HepG2 (cell line): ENCODE data around the gene AUP1. TPM values are rescaled to one million over a fixed set of nuclear protein-coding genes. Genes with fewer than 3 reads are reported as not detected.

Source experiments
- ATF7 ChIP-seq, 2 experiments: fragments of 450-650 bp in 1 of 2; sonication (generic) in 1 of 2; formaldehyde crosslinking in 1 of 2; IDR thresholded peaks; 2 replicates each; pipeline versions ENCODE4 v1.4.0 to v1.6.1; 2016 to 2020; ENCODE audit warnings: antibody characterized with exemption in 1 of 2, mild to moderate bottlenecking in 1 of 2, missing genetic modification reagents in 1 of 2
- CHD2 ChIP-seq: IDR thresholded peaks from 2 replicates; pipeline ENCODE4 v1.6.1; 2011; ENCODE audit warnings: low read depth, low read length, improper control_type of control experiment
- GFI1 ChIP-seq: sonication (generic); formaldehyde crosslinking; IDR thresholded peaks from 2 replicates; pipeline ENCODE4 v1.5.0; 2020; ENCODE audit warnings: missing genetic modification reagents, mild to moderate bottlenecking, borderline replicate concordance
- HBP1 ChIP-seq: IDR thresholded peaks from 2 replicates; pipeline ENCODE4 v1.6.1; 2016; ENCODE audit warnings: low read depth, control low read depth
- MAFK ChIP-seq, 2 experiments: IDR thresholded peaks in 1 of 2; conservative IDR thresholded peaks in 1 of 2; 2 replicates each; pipeline ENCODE4 v1.6.1; 2011; ENCODE audit warnings: improper control_type of control experiment in 2 of 2, low read length in 2 of 2
- PPARG ChIP-seq: conservative IDR thresholded peaks from 2 replicates; pipeline ENCODE4 v1.6.1; 2016; ENCODE audit warnings: missing biosample characterization, missing genetic modification reagents
- RFX1 ChIP-seq: fragments of 450-650 bp; IDR thresholded peaks from 2 replicates; pipeline ENCODE4 v1.6.1; 2017
- RXRB ChIP-seq: IDR thresholded peaks from 2 replicates; pipeline ENCODE4 v1.6.1; 2016; ENCODE audit warnings: borderline replicate concordance, missing genetic modification reagents, missing compliant biosample characterization
- SRF ChIP-seq: IDR thresholded peaks from 2 replicates; pipeline ENCODE4 v1.6.1; 2011; ENCODE audit warnings: mild to moderate bottlenecking, low read depth, low read length, moderate library complexity
- TEF ChIP-seq: sonication (generic); formaldehyde crosslinking; IDR thresholded peaks from 2 replicates; pipeline ENCODE4 v1.5.0; 2020; ENCODE audit warnings: missing genetic modification reagents
- ZNF607 ChIP-seq: sonication (generic); formaldehyde crosslinking; IDR thresholded peaks from 2 replicates; pipeline ENCODE4 v1.5.1; 2020; ENCODE audit warnings: missing genetic modification reagents, mild to moderate bottlenecking, borderline replicate concordance
- ZNF615 ChIP-seq: sonication (generic); formaldehyde crosslinking; IDR thresholded peaks from 2 replicates; pipeline ENCODE4 v1.5.0; 2020; ENCODE audit warnings: mild to moderate bottlenecking, missing genetic modification reagents, borderline replicate concordance
- ZNF674 ChIP-seq: sonication (generic); formaldehyde crosslinking; IDR thresholded peaks from 2 replicates; pipeline ENCODE4 v1.5.0; 2020; ENCODE audit warnings: low read depth, mild to moderate bottlenecking, missing genetic modification reagents
- ZNF749 ChIP-seq: sonication (generic); formaldehyde crosslinking; IDR thresholded peaks from 2 replicates; pipeline ENCODE4 v1.8.0; 2022; ENCODE audit warnings: mild to moderate bottlenecking, missing genetic modification reagents, moderate library complexity, borderline replicate concordance
- ZNF768 ChIP-seq: sonication (generic); formaldehyde crosslinking; IDR thresholded peaks from 2 replicates; pipeline ENCODE4 v1.4.0; 2020; ENCODE audit warnings: missing genetic modification reagents
- ZNF770 ChIP-seq: sonication (generic); formaldehyde crosslinking; IDR thresholded peaks from 2 replicates; pipeline ENCODE4 v1.5.0; 2020; ENCODE audit warnings: mild to moderate bottlenecking, missing genetic modification reagents
- ZNF816 ChIP-seq: sonication (generic); formaldehyde crosslinking; IDR thresholded peaks from 2 replicates; pipeline ENCODE4 v1.8.0; 2022; ENCODE audit warnings: missing genetic modification reagents, mild to moderate bottlenecking, borderline replicate concordance
- ZNF883 ChIP-seq: sonication (generic); formaldehyde crosslinking; IDR thresholded peaks from 2 replicates; pipeline ENCODE4 v1.5.1; 2020; ENCODE audit warnings: mild to moderate bottlenecking, missing genetic modification reagents; ENCODE audit errors: not compliant biosample characterization
- polyA plus RNA-seq, 8 experiments: library from polyadenylated mRNA; depleted of rRNA in 3 of 8; stranded (reverse) in 7 of 8; unstranded in 1 of 8; fragments of >200 nt; fragmentation: Illumina TruSeq in 4 of 8; extraction: Trizol in 4 of 8; gene quantifications; 2 replicates each; pipeline versions ENCODE4 v1.2.1 to v1.2.3, GENCODE V29; 2011 to 2016; ENCODE audit warnings: low read depth in 4 of 8, missing spikeins in 1 of 8, mixed read lengths in 1 of 8; ENCODE audit not compliant: insufficient read depth in 1 of 8
- total RNA-seq, 5 experiments: library from RNA; depleted of rRNA; stranded (reverse); fragments of >200 nt; fragmentation: Illumina TruSeq; extraction: Trizol; gene quantifications; 2 replicates each; pipeline ENCODE4 v1.2.3, GENCODE V29; 2016; ENCODE audit warnings: low read depth in 1 of 5
- TF ChIP-seq, protein P1 (sequence below): sonication (generic); formaldehyde crosslinking; IDR thresholded peaks from 2 replicates; pipeline ENCODE4 v1.5.1; 2020; ENCODE audit warnings: missing genetic modification reagents, mild to moderate bottlenecking, borderline replicate concordance
- TF ChIP-seq, protein P2 (sequence below): sonication (generic); formaldehyde crosslinking; IDR thresholded peaks from 2 replicates; pipeline ENCODE4 v1.8.0; 2023; ENCODE audit warnings: mild to moderate bottlenecking, missing genetic modification reagents

The AUP1 gene
- total and polyA plus RNA-seq, 2 of the 13 experiments (the other 11 are each of a cell fraction or from before 2014, with no cell fraction given), result 174 to 267 TPM

GRCh38 chr2:74529357-74530238, at the start of gene AUP1, which contains the start of gene HTRA2 (continued):
- TF ChIP-seq ZNF749 (CRISPR knock-in tag), result no peak; the same call in 1 of the 2 replicates
- peak; percentile 92; the same call in 1 of the 2 replicates for TF ChIP-seq ZNF615 (CRISPR knock-in tag)
- no peak; the same call in none of the 2 replicates for TF ChIP-seq GFI1 (CRISPR knock-in tag)
- peak; percentile 65; the same call in 1 of the 2 replicates for TF ChIP-seq CHD2
- peak; percentile 67 for TF ChIP-seq RXRB (CRISPR knock-in tag)
- TF ChIP-seq, protein P1, sequence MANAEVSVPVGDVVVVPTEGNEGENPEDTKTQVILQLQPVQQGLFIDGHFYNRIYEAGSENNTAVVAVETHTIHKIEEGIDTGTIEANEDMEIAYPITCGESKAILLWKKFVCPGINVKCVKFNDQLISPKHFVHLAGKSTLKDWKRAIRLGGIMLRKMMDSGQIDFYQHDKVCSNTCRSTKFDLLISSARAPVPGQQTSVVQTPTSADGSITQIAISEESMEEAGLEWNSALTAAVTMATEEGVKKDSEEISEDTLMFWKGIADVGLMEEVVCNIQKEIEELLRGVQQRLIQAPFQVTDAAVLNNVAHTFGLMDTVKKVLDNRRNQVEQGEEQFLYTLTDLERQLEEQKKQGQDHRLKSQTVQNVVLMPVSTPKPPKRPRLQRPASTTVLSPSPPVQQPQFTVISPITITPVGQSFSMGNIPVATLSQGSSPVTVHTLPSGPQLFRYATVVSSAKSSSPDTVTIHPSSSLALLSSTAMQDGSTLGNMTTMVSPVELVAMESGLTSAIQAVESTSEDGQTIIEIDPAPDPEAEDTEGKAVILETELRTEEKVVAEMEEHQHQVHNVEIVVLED (CRISPR knock-in tag), result peak; percentile 95
- peak; percentile 69; the same call in 1 of the 2 replicates for TF ChIP-seq HBP1 (CRISPR knock-in tag)
- 0 out of 2 replicates have a peak, but pooled peaks have one; percentile 19 for TF ChIP-seq SRF
- peak; percentile 54; the same call in 1 of the 2 replicates for TF ChIP-seq ZNF768 (CRISPR knock-in tag)
- peak; percentile 14; the same call in 1 of the 2 replicates for TF ChIP-seq ZNF770 (CRISPR knock-in tag)
- TF ChIP-seq, protein P2, sequence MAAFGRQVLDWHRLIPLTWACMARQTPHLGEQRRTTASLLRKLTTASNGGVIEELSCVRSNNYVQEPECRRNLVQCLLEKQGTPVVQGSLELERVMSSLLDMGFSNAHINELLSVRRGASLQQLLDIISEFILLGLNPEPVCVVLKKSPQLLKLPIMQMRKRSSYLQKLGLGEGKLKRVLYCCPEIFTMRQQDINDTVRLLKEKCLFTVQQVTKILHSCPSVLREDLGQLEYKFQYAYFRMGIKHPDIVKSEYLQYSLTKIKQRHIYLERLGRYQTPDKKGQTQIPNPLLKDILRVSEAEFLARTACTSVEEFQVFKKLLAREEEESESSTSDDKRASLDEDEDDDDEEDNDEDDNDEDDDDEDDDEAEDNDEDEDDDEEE, result peak; percentile 13; the same call in 1 of the 2 replicates
- TF ChIP-seq PPARG, result no peak; the same call in 1 of the 2 replicates
- no peak for TF ChIP-seq ATF7 (IDR thresholded peaks at IDR 0.05)
- TF ChIP-seq ATF7 (CRISPR knock-in tag; IDR thresholded peaks at IDR 0.05), result 0 out of 2 replicates have a peak, but pooled peaks have one; percentile 31
- peak; percentile 83; the same call in 1 of the 2 replicates for TF ChIP-seq ZNF607
- TF ChIP-seq ZNF816 (CRISPR knock-in tag), result peak; percentile 99
- TF ChIP-seq ZNF674 (CRISPR knock-in tag), result no peak
- no peak for TF ChIP-seq ZNF883 (CRISPR knock-in tag)
- TF ChIP-seq RFX1, result no peak
- peak in 1 of 2 experiments; percentile 4; a peak in 1 of 4 replicates for TF ChIP-seq MAFK (conservative IDR thresholded peaks at IDR 0.05 in 1 of 2, IDR thresholded peaks at IDR 0.05 in 1 of 2; ENCODE audit: low read length in 2 of 2)
- TF ChIP-seq TEF (CRISPR knock-in tag), result peak; percentile 15
